Measurements from ENCODE around the gene HEPACAM2. TPM values are rescaled to one million over a fixed set of nuclear protein-coding genes. Genes with fewer than 3 reads are reported as not detected.

Gene HEPACAM2
- polyA plus RNA-seq, 1 of the 3 experiments (the other 2 are of a cell fraction) = not detected

- TF ChIP-seq CTCF (IDR thresholded peaks at IDR 0.05) = no peak
- TF ChIP-seq FOXJ3 (CRISPR knock-in tag; IDR thresholded peaks at IDR 0.05) = no peak
- TF ChIP-seq NFIC (IDR thresholded peaks at IDR 0.05; ENCODE audit: borderline replicate concordance) = no peak
Measured at GRCh38 chr7:93202594-93203250, 23.5 kb downstream of the HEPACAM2 start (continued).

GRCh38 chr7:93198472-93198871 is 27.8 kb downstream of the HEPACAM2 start:
- H3K9ac ChIP-seq = no peak overlapping the region
- H3K9me2 ChIP-seq = no peaks in the 10 kb centered on the region
- no peaks in the 10 kb centered on the region for H3K79me2 ChIP-seq (ENCODE audit: insufficient read depth)
- CTCF ChIA-PET = interaction anchor here (1.0 kb wide), 1 partner anchor 30 kb away, joined by 4 read pairs; no protein-coding TSS in a partner anchor
- peaks cover 16% of the 10 kb centered on the region; the same call in 1 of the 2 replicates for H3K27me3 ChIP-seq (ENCODE audit: insufficient read depth)
- no peaks in the 10 kb centered on the region for H3K9me3 ChIP-seq
- no peak overlapping the region for H3K27ac ChIP-seq (ENCODE audit: low read depth in 2 of 2, low read length in 1 of 2)
- no peak for TF ChIP-seq POLR2AphosphoS5 (IDR thresholded peaks at IDR 0.05; ENCODE audit: low read depth, low read length)
- no peak for TF ChIP-seq USF2 (IDR thresholded peaks at IDR 0.05; ENCODE audit: borderline replicate concordance, low read depth, low read length)
- TF ChIP-seq NRF1 (IDR thresholded peaks at IDR 0.05; ENCODE audit: low read depth, low read length) = no peak
- no peak for TF ChIP-seq REST (IDR thresholded peaks at IDR 0.05; ENCODE audit: low read depth, low read length)
- no peak for TF ChIP-seq IRF3 (IDR thresholded peaks at IDR 0.05; ENCODE audit: low read depth, low read length)
- no peak for TF ChIP-seq SIN3A (IDR thresholded peaks at IDR 0.05; ENCODE audit: borderline replicate concordance, low read depth, low read length)
- TF ChIP-seq NFIC (IDR thresholded peaks at IDR 0.05; ENCODE audit: borderline replicate concordance) = no peak
- no peak for TF ChIP-seq MAX (IDR thresholded peaks at IDR 0.05; ENCODE audit: low read depth)
- no peak for TF ChIP-seq TEAD4 (IDR thresholded peaks at IDR 0.05; ENCODE audit: borderline replicate concordance, insufficient read depth)
- no peak for TF ChIP-seq CTCF (IDR thresholded peaks at IDR 0.05)
- POLR2A ChIA-PET = no interaction called here
- H3F3A ChIP-seq (replicated peaks; ENCODE audit: insufficient read depth) = no peaks in the 10 kb centered on the region
- no peak overlapping the region for H2AFZ ChIP-seq (ENCODE audit: low read depth)
- H3K36me3 ChIP-seq (replicated peaks in 1 of 2; ENCODE audit: control insufficient read depth in 1 of 2, insufficient read depth in 2 of 2, low read length in 1 of 2) = no peaks in the 10 kb centered on the region
- H3K4me2 ChIP-seq = no peak overlapping the region
- H3K4me3 ChIP-seq (ENCODE audit: low read depth in 2 of 2, low read length in 1 of 2) = no peak overlapping the region
- H3K4me1 ChIP-seq (ENCODE audit: control insufficient read depth in 1 of 2, insufficient read depth in 2 of 2, low read depth in 1 of 2, low read length in 1 of 2) = no peaks in the 10 kb centered on the region; a peak in 1 of 4 replicates
- H4K20me1 ChIP-seq (ENCODE audit: insufficient read depth) = no peaks in the 10 kb centered on the region
- DNase-seq = no peak

Data from SK-N-SH (cell line).